PFSK-1 (cell line): ENCODE data around the gene SSH2.

ENCODE experiments used
- FOXP2 ChIP-seq: optimal IDR thresholded peaks from 2 replicates; pipeline ENCODE3; 2011; ENCODE audit warnings: borderline replicate concordance, control low read depth, inconsistent platforms; ENCODE audit not compliant: insufficient read depth; ENCODE audit errors: extremely low read length, extremely low read depth
- POLR2AphosphoS5 ChIP-seq: IDR thresholded peaks from 2 replicates; pipeline ENCODE4 v1.6.1; 2012; ENCODE audit warnings: low read depth, mild to moderate bottlenecking, control low read depth, low read length, moderate library complexity
- REST ChIP-seq, 2 experiments: IDR thresholded peaks; 2 replicates each; pipeline versions ENCODE4 v1.6.1 to v1.8.0; 2011 to 2012; ENCODE audit warnings: low read depth in 2 of 2, low read length in 2 of 2, control low read depth in 1 of 2, inconsistent platforms in 1 of 2, mild to moderate bottlenecking in 1 of 2, moderate library complexity in 1 of 2; ENCODE audit not compliant: insufficient read depth in 1 of 2
- SIN3A ChIP-seq: IDR thresholded peaks from 2 replicates; pipeline ENCODE4 v1.6.1; 2012; ENCODE audit warnings: mild to moderate bottlenecking, low read length, moderate library complexity, borderline replicate concordance; ENCODE audit not compliant: insufficient read depth
- TAF1 ChIP-seq: IDR thresholded peaks from 2 replicates; pipeline ENCODE4 v1.6.1; 2012; ENCODE audit warnings: low read length, control low read depth, borderline replicate concordance; ENCODE audit not compliant: insufficient read depth

Gene SSH2

DNA sequence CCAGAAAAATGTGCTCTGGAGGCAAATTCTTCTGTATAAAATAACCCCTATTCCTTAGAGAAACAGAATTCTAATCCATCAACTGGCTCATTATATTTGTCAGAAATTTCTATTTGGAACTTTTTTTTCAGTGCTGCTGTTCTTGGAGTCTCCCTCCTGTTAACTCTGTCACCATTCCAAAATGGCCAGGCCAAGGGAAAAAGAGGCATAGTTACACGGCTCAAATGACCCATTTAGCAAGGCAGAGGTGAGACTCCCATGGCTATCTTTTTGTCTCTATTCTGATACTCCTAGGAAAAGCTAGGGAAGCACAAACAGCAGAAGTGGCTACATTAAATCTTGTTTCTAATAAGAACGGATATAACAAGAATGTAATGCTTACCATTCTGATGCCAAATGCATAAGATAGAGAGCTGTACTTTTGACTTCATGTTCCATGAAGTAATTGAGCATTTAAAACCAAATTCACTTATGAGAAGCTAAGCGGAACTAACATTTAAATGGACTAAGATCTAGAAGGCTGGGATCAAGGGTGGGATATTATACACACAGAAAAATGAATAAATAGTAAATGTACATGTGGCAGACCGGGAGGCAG is 242.9 kb downstream of the SSH2 start:
- TF ChIP-seq TAF1, result no peak
- TF ChIP-seq POLR2AphosphoS5, result no peak
- no peak for TF ChIP-seq FOXP2
- TF ChIP-seq SIN3A, result no peak
- TF ChIP-seq REST (IDR thresholded peaks at IDR 0.05; ENCODE audit: insufficient read depth in 1 of 2, low read depth in 2 of 2, low read length in 2 of 2), result no peak

DNA sequence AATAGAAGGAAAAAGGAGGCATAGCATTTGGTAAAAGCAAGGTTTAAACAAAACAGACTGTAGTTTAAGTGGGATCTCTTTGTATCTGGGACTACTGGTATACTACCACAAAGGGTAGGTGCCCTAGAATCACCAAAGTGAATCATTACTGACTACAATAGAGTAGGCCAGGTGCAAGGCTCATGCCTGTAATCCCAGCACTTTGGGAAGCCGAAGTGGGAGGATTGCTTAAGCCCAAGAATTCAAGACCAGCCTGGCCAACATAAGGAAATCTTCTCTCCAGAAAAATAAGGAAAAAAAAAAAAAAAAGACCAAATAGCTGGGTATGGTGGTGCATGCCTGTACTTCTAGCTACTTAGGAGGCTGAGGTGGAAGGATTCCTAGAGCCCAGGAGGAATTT is 246.5 kb downstream of the SSH2 start:
- TF ChIP-seq TAF1 (no peak), POLR2AphosphoS5 (no peak), FOXP2 (no peak), SIN3A (no peak), REST (IDR thresholded peaks at IDR 0.05; ENCODE audit: insufficient read depth in 1 of 2, low read depth in 2 of 2, low read length in 2 of 2) (no peak)

- TF ChIP-seq SIN3A, result 0 out of 2 replicates have a peak, but pooled peaks have one; percentile 29
- TF ChIP-seq FOXP2, result no peak
Measured at GRCh38 chr17:29682987-29683386, 247.0 kb downstream of the SSH2 start.

GRCh38 chr17:29682054-29682453 is 248.0 kb downstream of the SSH2 start:
- TF ChIP-seq REST (IDR thresholded peaks at IDR 0.05; ENCODE audit: insufficient read depth in 1 of 2, low read depth in 2 of 2, low read length in 2 of 2), result no peak
- TF ChIP-seq FOXP2, result no peak
- no peak for TF ChIP-seq SIN3A
- TF ChIP-seq POLR2AphosphoS5, result no peak
- TF ChIP-seq TAF1, result no peak

- no peak for TF ChIP-seq POLR2AphosphoS5
- TF ChIP-seq SIN3A, result no peak
- no peak for TF ChIP-seq TAF1
Measured at GRCh38 chr17:29677824-29678223, 252.2 kb downstream of the SSH2 start.

DNA sequence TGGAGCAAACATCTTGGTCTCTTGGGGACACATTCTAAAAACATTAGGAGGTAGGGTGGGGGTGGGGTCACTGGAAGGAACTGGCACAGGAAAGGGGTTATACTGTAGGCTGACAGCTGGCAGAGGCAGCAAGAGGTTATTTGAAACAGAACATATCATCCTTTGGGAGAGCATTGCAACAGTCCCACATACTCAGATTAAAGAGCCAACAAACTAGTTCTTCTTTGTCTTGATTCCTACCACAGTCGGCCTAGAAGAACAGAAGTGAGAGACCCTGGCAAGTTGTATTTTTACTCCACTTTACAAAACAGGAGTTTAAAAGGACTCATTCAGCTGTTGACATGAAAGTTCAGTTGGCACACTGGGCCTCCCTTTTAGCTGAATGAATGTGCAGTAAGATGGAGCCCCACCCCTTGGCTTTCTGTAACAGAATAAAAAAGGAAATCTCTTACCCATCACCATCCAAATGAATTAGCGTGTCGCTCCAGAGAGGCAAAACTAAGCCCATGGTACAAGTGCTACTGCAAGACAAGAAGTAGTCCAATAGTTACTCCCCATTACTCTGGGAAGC is 252.7 kb downstream of the SSH2 start:
- TF ChIP-seq REST (IDR thresholded peaks at IDR 0.05; ENCODE audit: insufficient read depth in 1 of 2, low read depth in 2 of 2, low read length in 2 of 2), result no peak
- no peak for TF ChIP-seq SIN3A
